H1 (cell line): ENCODE results near the gene MYO15B. TPM values are rescaled to one million over a fixed set of nuclear protein-coding genes. Genes with fewer than 3 reads are reported as not detected.

Source experiments
- CHD7 ChIP-seq: fragments of 300-600 bp; sonication (generic); IDR thresholded peaks from 2 replicates; pipeline ENCODE4 v1.7.1; 2012; ENCODE audit warnings: low read length, moderate library complexity, mild to moderate bottlenecking, inconsistent platforms; ENCODE audit not compliant: insufficient replicate concordance
- SIN3A ChIP-seq, 2 experiments: IDR thresholded peaks in 1 of 2; conservative IDR thresholded peaks in 1 of 2; 2 replicates each; pipeline ENCODE4 v1.6.1; 2011 to 2012; ENCODE audit warnings: low read length in 2 of 2, improper control_type of control experiment in 1 of 2, low read depth in 1 of 2, mild to moderate bottlenecking in 1 of 2
- SP4 ChIP-seq: IDR thresholded peaks from 2 replicates; pipeline ENCODE4 v1.6.1; 2012; ENCODE audit warnings: low read length, inconsistent platforms
- polyA plus RNA-seq, 7 experiments: library from polyadenylated mRNA; depleted of rRNA in 3 of 7; stranded (reverse) in 5 of 7; unstranded in 2 of 7; fragments of >200 nt in 5 of 7; fragments of 200-250 nt in 2 of 7; gene quantifications; 1 replicate in 5 of 7; 2 replicates in 1 of 7; 4 replicates in 1 of 7; pipeline versions ENCODE4 v1.2.1 to v1.2.3, GENCODE V29; 2011 to 2013; ENCODE audit warnings: missing spikeins in 2 of 7, mixed read lengths in 2 of 7
- total RNA-seq: library from RNA; stranded (reverse); fragmentation: NEBNext Ultra II Directional; extraction: Animal tissue kit (Norgen Biotek cat#: 25700); gene quantifications from 2 replicates; pipeline ENCODE4 v1.2.1, GENCODE V29; 2021

The MYO15B gene
- total and polyA plus RNA-seq, 2 of the 8 experiments (the other 6 are each of a cell fraction or from before 2014, with no cell fraction given), result 7.1 to 11.2 TPM

GRCh38 chr17:75668489-75668888 lies 80.9 kb downstream of the MYO15B start (continued):
- no peak for TF ChIP-seq CHD7
- no peak for TF ChIP-seq SP4
- TF ChIP-seq SIN3A (conservative IDR thresholded peaks at IDR 0.05 in 1 of 2, IDR thresholded peaks at IDR 0.05 in 1 of 2; ENCODE audit: low read depth in 1 of 2, low read length in 2 of 2), result no peak
- TF ChIP-seq, all 59 proteins: peak for 0
